H9 (cell line): Measurements from ENCODE around the gene NRXN2. TPM values are rescaled to one million over a fixed set of nuclear protein-coding genes. Genes with fewer than 3 reads are reported as not detected.

Source experiments
- DNase-seq: peaks from one replicate; pipeline ENCODE4 v3.0.0-alpha.2; 2017
- H2AFZ ChIP-seq: one replicate; pipeline ENCODE4 v1.6.1; 2013; ENCODE audit warnings: mild to moderate bottlenecking, low read length, control low read depth, moderate library complexity
- H2AK5ac ChIP-seq: 2 replicates; pipeline ENCODE4 v1.6.1; 2013; ENCODE audit warnings: low read length, control low read depth, mixed read lengths; ENCODE audit not compliant: insufficient read length
- H2BK120ac ChIP-seq: one replicate; pipeline ENCODE4 v1.6.1; 2013; ENCODE audit warnings: low read depth, mild to moderate bottlenecking, low read length, control low read depth, inconsistent platforms; ENCODE audit not compliant: poor library complexity, severe bottlenecking
- H2BK12ac ChIP-seq: 2 replicates; pipeline ENCODE4 v1.6.1; 2013; ENCODE audit warnings: low read length, control low read depth, mixed read lengths, low read depth; ENCODE audit not compliant: insufficient read length
- H2BK15ac ChIP-seq: 2 replicates; pipeline ENCODE4 v1.6.1; 2013; ENCODE audit warnings: low read depth, low read length, control low read depth
- H2BK20ac ChIP-seq: one replicate; pipeline ENCODE4 v1.6.1; 2013; ENCODE audit warnings: low read depth, mild to moderate bottlenecking, low read length, control low read depth, inconsistent platforms; ENCODE audit not compliant: poor library complexity, severe bottlenecking
- H2BK5ac ChIP-seq: 2 replicates; pipeline ENCODE4 v1.6.1; 2013; ENCODE audit warnings: low read length, control low read depth, mixed read lengths; ENCODE audit not compliant: insufficient read length
- H3K14ac ChIP-seq: 2 replicates; pipeline ENCODE4 v1.6.1; 2013; ENCODE audit warnings: low read length, control low read depth; ENCODE audit not compliant: insufficient read depth
- H3K18ac ChIP-seq: 2 replicates; pipeline ENCODE4 v1.6.1; 2013; ENCODE audit warnings: low read depth, mild to moderate bottlenecking, mixed read lengths, low read length, control low read depth; ENCODE audit not compliant: insufficient read length
- H3K23ac ChIP-seq: 2 replicates; pipeline ENCODE4 v1.6.1; 2013; ENCODE audit warnings: low read length, control low read depth, mixed read lengths, low read depth; ENCODE audit not compliant: insufficient read length
- H3K23me2 ChIP-seq: 2 replicates; pipeline ENCODE4 v1.6.1; 2013; ENCODE audit warnings: low read depth, mild to moderate bottlenecking, mixed read lengths, low read length, control low read depth; ENCODE audit not compliant: insufficient read length, poor library complexity, severe bottlenecking
- H3K27ac ChIP-seq: 2 replicates; pipeline ENCODE4 v1.5.1; 2013; ENCODE audit warnings: low read length, control low read depth, mixed read lengths, low read depth; ENCODE audit not compliant: insufficient read length
- H3K27me3 ChIP-seq: 2 replicates; pipeline ENCODE4 v1.6.1; 2013; ENCODE audit warnings: low read length, control low read depth, inconsistent platforms; ENCODE audit not compliant: insufficient read depth
- H3K4ac ChIP-seq: 2 replicates; pipeline ENCODE4 v1.6.1; 2013; ENCODE audit warnings: low read depth, mild to moderate bottlenecking, control low read depth, inconsistent platforms, low read length, moderate library complexity
- H3K4me1 ChIP-seq: 2 replicates; pipeline ENCODE4 v1.6.1; 2013; ENCODE audit warnings: low read length, control low read depth, inconsistent platforms; ENCODE audit not compliant: insufficient read depth
- H3K4me2 ChIP-seq: 2 replicates; pipeline ENCODE4 v1.6.1; 2013; ENCODE audit warnings: low read length, control low read depth, mixed read lengths; ENCODE audit not compliant: insufficient read length, insufficient read depth
- H3K56ac ChIP-seq: 2 replicates; pipeline ENCODE4 v1.6.1; 2013; ENCODE audit warnings: low read depth, mild to moderate bottlenecking, mixed read lengths, low read length, control low read depth; ENCODE audit not compliant: insufficient read length
- H3K79me1 ChIP-seq: 2 replicates; pipeline ENCODE4 v1.6.1; 2013; ENCODE audit warnings: low read depth, mild to moderate bottlenecking, moderate library complexity, low read length, control low read depth, inconsistent platforms; ENCODE audit not compliant: insufficient read depth, poor library complexity, severe bottlenecking
- H3K79me2 ChIP-seq: 2 replicates; pipeline ENCODE4 v1.6.1; 2013; ENCODE audit warnings: low read length, control low read depth, inconsistent platforms; ENCODE audit not compliant: insufficient read depth
- H3K9ac ChIP-seq: 2 replicates; pipeline ENCODE4 v1.6.1; 2013; ENCODE audit warnings: low read length, control low read depth, mixed read lengths; ENCODE audit not compliant: insufficient read length; ENCODE audit errors: extremely low read depth
- H3K9me3 ChIP-seq: one replicate; pipeline ENCODE4 v1.6.1; 2013; ENCODE audit warnings: low read depth, low read length, inconsistent platforms; ENCODE audit not compliant: control insufficient read depth
- H3T11ph ChIP-seq: one replicate; pipeline ENCODE4 v1.6.1; 2013; ENCODE audit warnings: mild to moderate bottlenecking, low read length, control low read depth, inconsistent platforms
- H4K20me1 ChIP-seq: one replicate; pipeline ENCODE4 v1.6.1; 2013; ENCODE audit not compliant: control insufficient read depth, insufficient read length, insufficient read depth
- H4K5ac ChIP-seq: 2 replicates; pipeline ENCODE4 v1.6.1; 2013; ENCODE audit warnings: low read depth, mild to moderate bottlenecking, mixed read lengths, low read length, control low read depth; ENCODE audit not compliant: insufficient read length
- H4K8ac ChIP-seq: replicated peaks from 2 replicates; pipeline ENCODE4 v1.6.1; 2013; ENCODE audit warnings: low read length, control low read depth, mixed read lengths, low read depth; ENCODE audit not compliant: insufficient read length
- H4K91ac ChIP-seq: 2 replicates; pipeline ENCODE4 v1.6.1; 2013; ENCODE audit warnings: low read depth, mild to moderate bottlenecking, moderate library complexity, mixed read lengths, low read length, control low read depth; ENCODE audit not compliant: insufficient read length
- H3K27ac Mint-ChIP-seq, 3 experiments: 2 replicates in 2 of 3; 3 replicates in 1 of 3; pipeline ENCODE4 v1.8.0; 2020 to 2021; ENCODE audit warnings: mixed read lengths in 3 of 3, mild to moderate bottlenecking in 1 of 3, moderate library complexity in 1 of 3
- H3K27me3 Mint-ChIP-seq: 2 replicates; pipeline ENCODE4 v1.8.0; 2021; ENCODE audit warnings: low read depth, mild to moderate bottlenecking, moderate library complexity, mixed read lengths
- H3K36me3 Mint-ChIP-seq, 3 experiments: 2 replicates in 2 of 3; 3 replicates in 1 of 3; pipeline ENCODE4 v1.8.0; 2020 to 2021; ENCODE audit warnings: low read depth in 3 of 3, mixed read lengths in 3 of 3; ENCODE audit not compliant: insufficient read depth in 1 of 3
- H3K4me1 Mint-ChIP-seq, 2 experiments: 2 replicates each; pipeline ENCODE4 v1.8.0; 2020; ENCODE audit warnings: mixed read lengths in 2 of 2
- H3K4me3 Mint-ChIP-seq, 2 experiments: 2 replicates in 1 of 2; 3 replicates in 1 of 2; pipeline ENCODE4 v1.8.0; 2020 to 2021; ENCODE audit warnings: mild to moderate bottlenecking in 2 of 2, mixed read lengths in 2 of 2, moderate library complexity in 1 of 2
- H3K9me3 Mint-ChIP-seq, 2 experiments: 2 replicates in 1 of 2; 3 replicates in 1 of 2; pipeline ENCODE4 v1.8.0; 2020; ENCODE audit warnings: mild to moderate bottlenecking in 2 of 2, mixed read lengths in 2 of 2, moderate library complexity in 1 of 2
- CTCF ChIP-seq: fragments of 200-600 bp; sonication (generic); conservative IDR thresholded peaks from 3 replicates; pipeline ENCODE4 v1.8.0; 2021; ENCODE audit warnings: antibody characterized with exemption, mild to moderate bottlenecking
- WGBS: extraction: QIAGEN DNeasy Blood & Tissue Kit; methylation state at CpG from one replicate; pipeline ENCODE4 v1.1.7; 2013; ENCODE audit warnings: missing lambda C conversion rate, low lambda C conversion rate, mixed read lengths; ENCODE audit not compliant: insufficient read length; ENCODE audit errors: extremely low coverage; 5-methylcytosine and 5-hydroxymethylcytosine counted together
- total RNA-seq: library from RNA; stranded (reverse); gene quantifications from 2 replicates; pipeline ENCODE4 v1.2.1, GENCODE V29; 2021

NRXN2 gene
- total RNA-seq, 1 experiment from 2014 or later: 3.9 TPM

GRCh38 chr11:64611176-64611575 lies 111.8 kb downstream of the NRXN2 start:
- Histone ChIP-seq H2BK120ac (no peak overlapping the region), H3T11ph (no peak overlapping the region), H2AK5ac (no peak overlapping the region), H2BK20ac (no peak overlapping the region), H3K9me3 (no peaks in the 10 kb centered on the region), H3K27me3 (no peaks in the 10 kb centered on the region; the same call in 1 of the 2 replicates), H3K23me2 (no peaks in the 10 kb centered on the region), H2AFZ (no peak overlapping the region), H3K4me1 (no peaks in the 10 kb centered on the region), H3K79me2 (no peaks in the 10 kb centered on the region), H2BK12ac (no peak overlapping the region), H4K8ac (no peak overlapping the region), H2BK5ac (no peak overlapping the region), H3K18ac (no peak overlapping the region), H3K27ac (no peak overlapping the region), H4K5ac (no peak overlapping the region), H3K9ac (no peak overlapping the region), H3K4ac (no peak overlapping the region), H3K56ac (no peak overlapping the region), H3K23ac (no peak overlapping the region), H4K91ac (no peak overlapping the region), H2BK15ac (no peak overlapping the region), H3K4me2 (no peak overlapping the region), H3K79me1 (no peaks in the 10 kb centered on the region), H4K20me1 (no peaks in the 10 kb centered on the region), H3K14ac (no peak overlapping the region; the same call in 1 of the 2 replicates)
- H3K27me3 Mint-ChIP-seq: peaks cover 14% of the 10 kb centered on the region
- WGBS: no CpG with 5 or more reads among the region's 2 CpGs
- DNase-seq: no peak
- no peak overlapping the region for H3K4me3 Mint-ChIP-seq
- no peak for TF ChIP-seq CTCF
- H3K27ac Mint-ChIP-seq: no peak overlapping the region
- H3K4me1 Mint-ChIP-seq: peaks cover 0 to 23% of the 10 kb centered on the region in 2 experiments
- peaks cover 0 to 3% (median 0%) of the 10 kb centered on the region in 3 experiments; a peak in 1 of 7 replicates for H3K36me3 Mint-ChIP-seq
- no peaks in the 10 kb centered on the region for H3K9me3 Mint-ChIP-seq
